Esophagus squamous epithelium (tissue), 5 donors: ENCODE data around the gene STRADB. TPM values are rescaled to one million over a fixed set of nuclear protein-coding genes. Genes with fewer than 3 reads are reported as not detected.

Experiments used
- DNase-seq: peaks from one replicate; lab custom pipeline; 2025; lab: John Stamatoyannopoulos, UW
- H3K27ac ChIP-seq, 4 donors: fragments of 200-600 bp; sonication (generic); one replicate each; pipeline ENCODE4 v1.5.1; 2016 to 2019; ENCODE audit warnings: mild to moderate bottlenecking in 1 of 4
- H3K27me3 ChIP-seq, 4 donors: fragments of 200-600 bp; sonication (generic); 1 replicate in 3 of 4; 2 replicates in 1 of 4; pipeline versions ENCODE4 v1.5.1 to v1.6.0; 2017 to 2021; ENCODE audit warnings: antibody characterized with exemption in 1 of 4
- H3K36me3 ChIP-seq, 3 donors: fragments of 200-600 bp; sonication (generic); one replicate each; pipeline ENCODE4 v1.5.1; 2016 to 2019
- H3K4me1 ChIP-seq, 3 donors: fragments of 200-600 bp; sonication (generic); one replicate each; pipeline ENCODE4 v1.5.1; 2017 to 2019
- H3K4me3 ChIP-seq, 4 donors: fragments of 200-600 bp; sonication (generic); 1 replicate in 3 of 4; 2 replicates in 1 of 4; pipeline ENCODE4 v1.5.1; 2016 to 2019; ENCODE audit warnings: mild to moderate bottlenecking in 2 of 4, moderate library complexity in 1 of 4
- H3K9me3 ChIP-seq, 3 donors: fragments of 200-600 bp; sonication (generic); one replicate each; pipeline ENCODE4 v1.5.1; 2016 to 2019
- CTCF ChIP-seq, 6 experiments: fragments of 450-650 bp in 4 of 6; fragments of 200-600 bp in 2 of 6; sonication (generic) in 2 of 6; IDR thresholded peaks; one replicate each; pipeline ENCODE4 v1.5.1; 2016 to 2019; ENCODE audit warnings: antibody characterized with exemption in 6 of 6, mild to moderate bottlenecking in 4 of 6, moderate library complexity in 4 of 6
- POLR2A ChIP-seq, 4 donors: fragments of 450-650 bp; IDR thresholded peaks; one replicate each; pipeline ENCODE4 v1.6.1; 2017; ENCODE audit warnings: antibody characterized with exemption in 4 of 4, mild to moderate bottlenecking in 4 of 4, moderate library complexity in 3 of 4
- WGBS, 2 donors: methylation state at CpG; one replicate each; pipeline ENCODE4 v1.1.5; 2018; 5-methylcytosine and 5-hydroxymethylcytosine counted together
- intact Hi-C: fragments of 100-400 bp; cut with DNase I; formaldehyde crosslinking; loops from one replicate; pipeline ENCODE4 v1.15.0; 2022
- total RNA-seq, 4 donors: library from RNA; depleted of rRNA; stranded (reverse); fragments of >200 nt; gene quantifications; one replicate each; pipeline ENCODE4 v1.1.0, GENCODE V29; 2016
- donor health status: DM: yes; HTN: yes; CAD: no.

The STRADB gene
- total RNA-seq, 4 donors from 2014 or later = 4.8 to 18.2 (median 14.6) TPM

DNA sequence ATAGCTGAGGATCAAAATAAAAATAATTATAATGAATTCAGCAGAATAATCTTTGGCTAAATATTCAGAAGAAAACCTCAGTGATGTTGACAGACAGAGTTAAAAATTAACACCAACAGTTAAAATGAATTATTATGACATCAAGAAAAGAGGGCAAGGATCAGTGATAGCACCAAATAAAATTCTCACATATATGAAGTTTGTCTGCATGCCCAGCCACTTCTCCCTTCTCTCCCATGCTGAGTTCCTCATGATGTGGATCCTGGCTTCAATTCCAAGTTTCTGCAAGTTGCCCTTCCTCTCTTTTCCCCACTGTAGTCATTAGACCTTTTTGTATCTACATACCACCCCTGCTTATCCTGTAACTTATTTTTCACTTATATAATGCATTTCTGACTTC lies 6.8 kb downstream of the STRADB start:
- TF ChIP-seq CTCF (IDR thresholded peaks at IDR 0.05) (no peak), POLR2A (IDR thresholded peaks at IDR 0.05) (no peak)

GRCh38 chr2:201460532-201460931 lies 9.0 kb downstream of the STRADB start:
- Histone ChIP-seq H3K27me3 (no peaks in the 10 kb centered on the region), H3K4me3 (no peak overlapping the region), H3K9me3 (no peaks in the 10 kb centered on the region), H3K4me1 (peaks cover 0 to 7% (median 0%) of the 10 kb centered on the region in 3 donors), H3K36me3 (peaks cover 4 to 84% (median 24%) of the 10 kb centered on the region in 3 donors), H3K27ac (no peak overlapping the region)
- DNase-seq = no peak
- 91 to 100% methylated on average over 1 of the region's 1 CpG for WGBS, 2 donors
- intact Hi-C loops = no loop called here
- TF ChIP-seq POLR2A (IDR thresholded peaks at IDR 0.05) (no peak), CTCF (IDR thresholded peaks at IDR 0.05) (no peak)

More for the DNA sequence above, 6.8 kb downstream of the STRADB start:
- no peak for DNase-seq
- Histone ChIP-seq H3K4me3 (no peak overlapping the region), H3K36me3 (peaks cover 0 to 69% (median 19%) of the 10 kb centered on the region in 3 donors), H3K4me1 (peaks cover 0 to 3% (median 0%) of the 10 kb centered on the region in 3 donors), H3K27me3 (no peaks in the 10 kb centered on the region), H3K9me3 (no peaks in the 10 kb centered on the region), H3K27ac (no peak overlapping the region)
- intact Hi-C loops = loop anchor here (10.0 kb wide), 1 partner anchor 54 kb away; no protein-coding TSS in a partner anchor

- peak overlapping the region in 1 of 4 donors; percentile 0 for H3K27ac ChIP-seq
- no peaks in the 10 kb centered on the region for H3K9me3 ChIP-seq
- WGBS, 2 donors = no CpG with 5 or more reads among the region's 1 CpG
- H3K4me3 ChIP-seq = no peak overlapping the region
- peaks cover 4 to 86% (median 20%) of the 10 kb centered on the region in 3 donors for H3K36me3 ChIP-seq
- H3K4me1 ChIP-seq = peaks cover 0 to 20% (median 0%) of the 10 kb centered on the region in 3 donors
- intact Hi-C loops = no loop called here
- DNase-seq = no peak
- TF ChIP-seq POLR2A (IDR thresholded peaks at IDR 0.05) (no peak), CTCF (IDR thresholded peaks at IDR 0.05) (no peak)
- no peaks in the 10 kb centered on the region for H3K27me3 ChIP-seq
Measured at GRCh38 chr2:201464547-201464946, 13.0 kb downstream of the STRADB start.

- Histone ChIP-seq H3K36me3 (peaks cover 4 to 86% (median 12%) of the 10 kb centered on the region in 3 donors), H3K4me3 (no peak overlapping the region)
Measured at GRCh38 chr2:201465524-201465971, 14.0 kb downstream of the STRADB start.

More at GRCh38 chr2:201465524-201465971, 14.0 kb downstream of the STRADB start:
- TF ChIP-seq CTCF (IDR thresholded peaks at IDR 0.05) (no peak), POLR2A (IDR thresholded peaks at IDR 0.05) (no peak)
- DNase-seq = no peak
- peaks cover 0 to 20% (median 0%) of the 10 kb centered on the region in 3 donors for H3K4me1 ChIP-seq
- no peaks in the 10 kb centered on the region for H3K27me3 ChIP-seq
- H3K9me3 ChIP-seq = no peaks in the 10 kb centered on the region
- intact Hi-C loops = no loop called here
- peak overlapping the region in 3 of 4 donors; percentile 4 to 49 (median 39) for H3K27ac ChIP-seq
- 89% methylated on average over 2 of the region's 2 CpGs; no CpG with 5 or more reads in 1 of the 2 donors for WGBS, 2 donors
